ENCODE results near the gene GALNT10.

GALNT10 gene

DNA sequence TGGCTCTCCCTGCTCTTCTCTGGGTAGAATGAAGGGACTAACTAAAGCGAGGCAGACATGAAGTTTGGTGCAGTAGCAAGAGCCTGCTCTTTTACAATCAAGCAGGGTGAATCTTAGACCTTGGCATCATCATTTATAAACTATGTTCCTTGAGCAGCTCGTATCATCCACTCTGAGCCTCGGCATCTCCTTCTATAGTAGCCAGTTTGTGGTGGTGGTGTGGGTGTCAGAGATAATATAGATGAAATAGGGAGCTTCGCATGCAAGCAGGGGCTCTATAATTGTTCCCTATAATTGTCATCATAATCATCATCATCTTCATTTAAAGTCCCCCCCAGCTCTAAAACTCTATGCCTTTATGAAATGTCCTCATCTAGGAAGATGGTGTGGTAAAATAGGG lies 182.8 kb downstream of the GALNT10 start:
- Histone ChIP-seq H3K9me3 (no peaks in the 10 kb centered on the region), H3K4me3 (no peak overlapping the region), H3K4me1 (no peaks in the 10 kb centered on the region), H3K27me3 (ENCODE audit: low read depth) (no peaks in the 10 kb centered on the region), H3K36me3 (replicated peaks) (no peaks in the 10 kb centered on the region; the same call in 1 of the 2 replicates)
- in situ Hi-C loops (cut with MboI; ENCODE audit: low sequenced_read_pairs): no loop called here
- no peak for DNase-seq (ENCODE audit: low spot score in 2 of 2)

DNA sequence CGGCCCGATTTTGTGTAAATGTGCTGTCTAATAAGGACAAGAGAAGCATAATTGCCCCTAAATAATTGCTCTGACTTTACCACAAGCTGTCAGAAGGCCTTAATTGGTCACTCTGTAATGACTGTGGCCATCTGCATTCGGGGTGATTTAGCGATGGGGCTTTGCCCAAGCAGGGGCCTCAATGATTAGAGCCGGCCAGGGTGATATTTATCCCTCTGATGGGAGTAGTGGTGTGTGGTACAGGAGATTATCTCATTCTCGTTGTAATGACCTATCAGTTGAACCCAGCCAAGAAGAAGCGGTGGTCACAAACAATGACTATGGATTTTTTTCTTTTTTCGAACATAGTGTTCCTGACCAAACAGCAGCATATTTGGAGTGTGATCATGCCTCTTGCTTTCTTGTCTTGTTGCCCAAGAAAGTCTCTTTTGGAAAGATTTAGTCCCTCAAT lies 183.2 kb downstream of the GALNT10 start:
- H3K36me3 ChIP-seq (replicated peaks): no peaks in the 10 kb centered on the region; the same call in 1 of the 2 replicates
- no peaks in the 10 kb centered on the region for H3K27me3 ChIP-seq (ENCODE audit: low read depth)
- H3K4me3 ChIP-seq: no peak overlapping the region
- no peak for DNase-seq (ENCODE audit: low spot score in 2 of 2)
- H3K4me1 ChIP-seq: no peaks in the 10 kb centered on the region
- in situ Hi-C loops (cut with MboI; ENCODE audit: low sequenced_read_pairs): no loop called here
- H3K9me3 ChIP-seq: no peaks in the 10 kb centered on the region

DNA sequence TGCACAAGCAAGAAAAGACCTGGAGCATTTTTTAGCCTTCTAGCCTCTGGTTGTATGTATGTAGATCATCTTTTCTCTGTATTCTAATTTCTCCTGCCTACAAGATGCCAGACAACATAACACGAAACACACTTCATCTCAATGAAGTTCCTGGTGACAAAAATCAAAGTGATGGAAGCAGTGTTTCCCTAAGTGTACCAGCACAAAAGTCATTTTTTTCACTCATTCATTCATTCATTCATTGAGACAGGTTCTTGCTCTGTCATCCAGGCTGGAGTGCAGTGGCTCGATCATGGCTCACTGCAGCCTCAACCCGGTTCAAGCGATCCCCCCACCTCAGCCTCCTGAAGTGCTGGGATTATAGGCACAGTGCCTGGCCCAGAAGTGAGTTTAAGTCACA lies 183.7 kb downstream of the GALNT10 start:
- Histone ChIP-seq H3K4me1 (no peaks in the 10 kb centered on the region), H3K27me3 (ENCODE audit: low read depth) (no peaks in the 10 kb centered on the region), H3K36me3 (replicated peaks) (no peaks in the 10 kb centered on the region; the same call in 1 of the 2 replicates), H3K4me3 (no peak overlapping the region), H3K9me3 (no peaks in the 10 kb centered on the region)
- DNase-seq (ENCODE audit: low spot score in 2 of 2): no peak
- in situ Hi-C loops (cut with MboI; ENCODE audit: low sequenced_read_pairs): no loop called here

- Histone ChIP-seq H3K27me3 (ENCODE audit: low read depth) (no peaks in the 10 kb centered on the region), H3K4me1 (no peaks in the 10 kb centered on the region), H3K4me3 (no peak overlapping the region), H3K36me3 (replicated peaks) (no peaks in the 10 kb centered on the region; the same call in 1 of the 2 replicates), H3K9me3 (no peaks in the 10 kb centered on the region)
- in situ Hi-C loops (cut with MboI; ENCODE audit: low sequenced_read_pairs): no loop called here
- no peak for DNase-seq (ENCODE audit: low spot score in 2 of 2)
Observed at GRCh38 chr5:154375329-154376008, 184.9 kb downstream of the GALNT10 start.

GRCh38 chr5:154376481-154376880 lies 185.9 kb downstream of the GALNT10 start:
- in situ Hi-C loops (cut with MboI; ENCODE audit: low sequenced_read_pairs): no loop called here
- H3K4me3 ChIP-seq: no peak overlapping the region
- H3K36me3 ChIP-seq (replicated peaks): no peaks in the 10 kb centered on the region; the same call in 1 of the 2 replicates
- no peaks in the 10 kb centered on the region for H3K4me1 ChIP-seq
- DNase-seq (ENCODE audit: low spot score in 2 of 2): no peak
- H3K9me3 ChIP-seq: no peaks in the 10 kb centered on the region
- H3K27me3 ChIP-seq (ENCODE audit: low read depth): no peaks in the 10 kb centered on the region

DNA sequence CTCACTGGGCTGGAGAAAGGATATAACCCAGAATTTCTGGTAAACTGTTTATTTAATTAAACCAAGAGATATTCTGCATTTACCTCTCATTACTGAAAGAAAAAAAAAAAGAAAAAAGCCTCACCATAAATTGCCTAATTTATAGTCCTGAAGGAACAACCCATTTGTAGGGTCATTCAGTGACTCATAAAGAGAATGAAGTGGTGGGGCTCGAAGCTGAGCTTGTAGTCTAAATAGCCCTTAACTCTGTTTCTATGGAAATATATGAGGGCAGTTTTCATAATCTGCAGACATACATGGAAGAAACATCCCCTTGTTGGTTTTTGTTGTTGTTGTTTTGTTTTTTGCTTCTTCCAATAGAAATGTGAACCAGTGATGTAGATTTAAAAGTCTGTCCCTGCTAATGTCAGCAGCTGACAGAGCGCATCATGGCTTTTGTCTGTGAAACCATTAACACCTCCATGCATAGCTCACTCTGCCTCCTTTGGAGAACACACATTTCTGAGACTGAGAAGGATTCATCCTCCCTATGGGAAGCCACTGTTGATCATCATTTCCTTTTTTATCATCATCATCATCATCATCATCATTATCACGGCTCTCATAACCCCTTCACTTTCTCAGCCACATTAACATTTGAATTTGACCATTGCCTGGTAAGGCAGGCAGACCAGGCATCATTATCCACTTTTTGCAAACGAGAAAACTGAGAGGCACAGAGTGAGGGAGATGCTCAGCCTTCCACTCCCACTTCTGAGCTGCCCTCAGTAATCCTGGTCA lies 187.4 kb downstream of the GALNT10 start:
- Histone ChIP-seq H3K4me3 (no peak overlapping the region), H3K36me3 (replicated peaks) (no peaks in the 10 kb centered on the region; the same call in 1 of the 2 replicates), H3K9me3 (no peaks in the 10 kb centered on the region), H3K27me3 (ENCODE audit: low read depth) (no peaks in the 10 kb centered on the region), H3K4me1 (no peaks in the 10 kb centered on the region)
- in situ Hi-C loops (cut with MboI; ENCODE audit: low sequenced_read_pairs): no loop called here
- no peak for DNase-seq (ENCODE audit: low spot score in 2 of 2)

- no peaks in the 10 kb centered on the region; the same call in 1 of the 2 replicates for H3K36me3 ChIP-seq (replicated peaks)
- H3K4me3 ChIP-seq: no peak overlapping the region
- no peaks in the 10 kb centered on the region for H3K27me3 ChIP-seq (ENCODE audit: low read depth)
- DNase-seq (ENCODE audit: low spot score in 2 of 2): no peak
- H3K4me1 ChIP-seq: no peaks in the 10 kb centered on the region
- H3K9me3 ChIP-seq: no peaks in the 10 kb centered on the region
- in situ Hi-C loops (cut with MboI; ENCODE audit: low sequenced_read_pairs): no loop called here
Observed at GRCh38 chr5:154380263-154380662, 189.7 kb downstream of the GALNT10 start.

DNA sequence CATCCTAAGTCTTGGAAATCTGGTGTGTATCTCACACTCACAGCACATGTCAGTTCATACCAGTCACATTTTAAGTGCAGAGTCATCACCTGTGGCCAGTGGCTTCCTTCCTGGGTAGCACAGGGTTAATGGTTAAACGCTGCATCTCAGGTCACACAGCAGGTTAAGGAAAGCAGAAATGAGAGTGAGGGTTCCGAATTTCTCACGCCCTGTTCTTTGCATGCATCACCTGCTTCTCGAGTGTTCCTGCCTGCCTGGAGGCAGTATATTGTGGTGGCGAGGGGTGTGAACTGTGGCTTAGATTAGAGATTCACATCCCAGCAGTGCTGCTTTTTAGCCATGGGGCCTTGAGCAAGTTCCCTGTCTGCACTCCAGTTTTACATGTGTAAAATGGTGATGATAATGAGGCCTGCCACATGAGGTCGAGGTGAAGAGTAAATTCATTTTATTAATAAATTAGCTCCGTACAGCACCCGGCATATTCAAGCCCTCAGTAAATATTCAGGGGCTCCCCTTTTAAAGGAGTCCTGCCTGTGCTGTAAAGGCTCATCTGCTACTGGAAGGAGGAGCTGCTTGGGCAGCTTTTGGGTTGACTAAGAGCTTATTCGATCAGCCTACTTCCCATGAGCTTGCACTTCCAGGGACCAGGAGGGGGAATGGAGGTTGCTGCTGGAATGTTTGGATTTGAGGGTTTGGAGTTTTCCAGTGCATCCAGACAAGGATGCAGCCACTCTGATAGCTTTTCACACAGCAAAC lies 194.1 kb downstream of the GALNT10 start:
- no peak overlapping the region for H3K4me3 ChIP-seq
- no peaks in the 10 kb centered on the region for H3K36me3 ChIP-seq (replicated peaks)
- no peaks in the 10 kb centered on the region for H3K9me3 ChIP-seq
- in situ Hi-C loops (cut with MboI; ENCODE audit: low sequenced_read_pairs): no loop called here
- no peaks in the 10 kb centered on the region for H3K4me1 ChIP-seq
- no peak for DNase-seq (ENCODE audit: low spot score in 2 of 2)
- H3K27me3 ChIP-seq (ENCODE audit: low read depth): no peaks in the 10 kb centered on the region

- in situ Hi-C loops (cut with MboI; ENCODE audit: low sequenced_read_pairs): no loop called here
- no peaks in the 10 kb centered on the region for H3K4me1 ChIP-seq
- H3K27me3 ChIP-seq (ENCODE audit: low read depth): no peaks in the 10 kb centered on the region
- H3K4me3 ChIP-seq: no peak overlapping the region
- H3K36me3 ChIP-seq (replicated peaks): no peaks in the 10 kb centered on the region
- DNase-seq (ENCODE audit: low spot score in 2 of 2): no peak
- H3K9me3 ChIP-seq: no peaks in the 10 kb centered on the region
Observed at GRCh38 chr5:154385236-154385512, 194.6 kb downstream of the GALNT10 start.

DNA sequence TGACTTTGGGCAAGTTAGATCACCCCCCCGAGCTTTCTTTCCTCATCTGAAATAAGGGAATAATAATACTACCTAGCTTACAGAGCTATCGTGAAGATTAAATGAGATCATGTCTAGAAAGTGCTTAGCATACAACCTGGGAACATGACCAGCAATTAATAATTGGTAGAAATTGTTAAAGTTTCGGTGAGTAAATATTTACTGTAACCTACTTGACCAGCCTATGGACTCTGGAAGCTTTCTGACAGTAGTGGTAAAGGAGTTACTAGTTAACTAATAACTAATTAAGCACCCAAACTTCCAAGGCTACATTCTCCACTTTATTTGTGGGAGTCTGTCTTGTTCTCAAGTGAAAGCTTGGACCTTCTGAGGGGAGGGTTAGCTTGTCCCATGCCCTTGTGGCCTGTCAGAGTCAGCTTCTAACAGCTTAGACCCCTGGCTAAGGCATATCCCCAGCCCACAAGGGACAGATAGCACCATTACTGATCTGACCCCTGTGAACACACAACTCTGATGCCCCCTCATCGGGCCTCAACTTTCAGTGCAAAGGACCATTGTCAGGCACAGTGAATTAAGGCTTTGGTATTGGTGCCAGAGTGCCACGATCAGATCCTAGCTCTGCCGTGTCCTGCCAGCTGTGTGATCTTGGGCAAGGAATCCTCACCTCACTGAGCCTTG lies 196.6 kb downstream of the GALNT10 start:
- Histone ChIP-seq H3K27me3 (ENCODE audit: low read depth) (no peaks in the 10 kb centered on the region), H3K4me1 (no peaks in the 10 kb centered on the region), H3K36me3 (replicated peaks) (no peaks in the 10 kb centered on the region), H3K9me3 (no peaks in the 10 kb centered on the region), H3K4me3 (no peak overlapping the region)
- DNase-seq (ENCODE audit: low spot score in 2 of 2): no peak
- in situ Hi-C loops (cut with MboI; ENCODE audit: low sequenced_read_pairs): no loop called here

DNA sequence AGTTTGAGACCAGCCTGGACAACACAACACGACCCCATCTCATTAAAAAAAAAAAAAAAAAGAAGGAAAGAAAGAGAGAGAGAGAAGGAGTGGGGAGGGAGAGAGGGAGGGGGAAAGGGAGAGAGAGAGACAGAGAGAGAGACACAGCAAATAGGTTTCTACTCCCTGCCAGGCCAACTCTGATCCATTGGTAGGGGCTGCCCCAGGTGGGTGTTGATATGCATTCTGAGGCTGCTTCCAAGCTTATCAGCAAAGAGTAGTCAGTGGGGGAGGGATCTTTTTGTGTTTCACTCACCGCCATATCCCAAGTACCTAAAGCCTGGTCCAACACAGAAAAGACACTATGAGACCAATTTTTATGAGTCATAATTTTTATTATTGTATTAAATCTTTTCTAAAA lies 198.3 kb downstream of the GALNT10 start:
- Histone ChIP-seq H3K27me3 (ENCODE audit: low read depth) (no peaks in the 10 kb centered on the region), H3K4me1 (no peaks in the 10 kb centered on the region), H3K9me3 (no peaks in the 10 kb centered on the region), H3K36me3 (replicated peaks) (no peaks in the 10 kb centered on the region), H3K4me3 (no peak overlapping the region)
- in situ Hi-C loops (cut with MboI; ENCODE audit: low sequenced_read_pairs): no loop called here
- DNase-seq (ENCODE audit: low spot score in 2 of 2): no peak

DNA sequence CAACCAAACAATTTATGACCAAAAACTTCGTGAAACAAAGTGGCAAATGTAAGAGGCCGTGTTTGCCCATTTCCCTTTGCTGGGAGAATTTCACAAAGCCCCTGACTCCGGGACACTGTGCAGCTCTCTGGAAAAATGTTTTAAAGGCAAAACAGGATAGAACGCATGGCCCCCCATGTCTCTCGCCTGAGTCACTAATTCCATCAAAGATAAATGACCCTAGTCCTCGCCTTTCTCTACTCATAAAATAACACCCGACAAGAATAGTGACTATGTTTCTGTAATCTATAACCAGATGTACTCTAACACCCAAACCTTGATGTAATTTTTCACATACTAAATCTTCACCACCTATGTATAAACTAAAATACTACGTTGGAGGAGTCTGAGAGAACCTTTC lies 199.6 kb downstream of the GALNT10 start:
- in situ Hi-C loops (cut with MboI; ENCODE audit: low sequenced_read_pairs): no loop called here
- no peaks in the 10 kb centered on the region for H3K27me3 ChIP-seq (ENCODE audit: low read depth)
- no peak for DNase-seq (ENCODE audit: low spot score in 2 of 2)

GRCh38 chr5:154390746-154391359 lies 200.3 kb downstream of the GALNT10 start:
- no peak overlapping the region for H3K4me3 ChIP-seq
- no peaks in the 10 kb centered on the region for H3K4me1 ChIP-seq
- no peaks in the 10 kb centered on the region for H3K36me3 ChIP-seq (replicated peaks)
- in situ Hi-C loops (cut with MboI; ENCODE audit: low sequenced_read_pairs): no loop called here
- no peak for DNase-seq (ENCODE audit: low spot score in 2 of 2)
- no peaks in the 10 kb centered on the region for H3K9me3 ChIP-seq
- H3K27me3 ChIP-seq (ENCODE audit: low read depth): no peaks in the 10 kb centered on the region

More for the DNA sequence above, 199.6 kb downstream of the GALNT10 start:
- Histone ChIP-seq H3K9me3 (no peaks in the 10 kb centered on the region), H3K4me1 (no peaks in the 10 kb centered on the region), H3K36me3 (replicated peaks) (no peaks in the 10 kb centered on the region), H3K4me3 (no peak overlapping the region)
